ENCODE results near the gene ASB17. TPM values are rescaled to one million over a fixed set of nuclear protein-coding genes. Genes with fewer than 3 reads are reported as not detected.

ASB17 gene
- total RNA-seq, 1 donor from 2014 or later, result not detected

Other genes starting within 250 kb of the ASB17 start
- 53.1 and 65.1 TPM in 2 replicates for gene ACADM, start 207.7 kb downstream of the ASB17 start, total RNA-seq
- 93.4 and 133 TPM in 2 replicates for gene RABGGTB, start 146.1 kb downstream of the ASB17 start, total RNA-seq
- gene MSH4, start 135.5 kb downstream of the ASB17 start, total RNA-seq, result 0.10 and 0.27 TPM in 2 replicates
- not detected in 2 replicates for gene ST6GALNAC3, start 142.3 kb upstream of the ASB17 start, total RNA-seq

Measured in myocyte (in vitro differentiated cells).